DMS153 treated with DMSO at 0.1 percent for 48 hours (cell line): ENCODE data around the gene FOXO3.

Experiments
- DNase-seq: peaks from one replicate; lab custom pipeline; 2025; ENCODE audit not compliant: unreplicated experiment; lab: John Stamatoyannopoulos, UW

FOXO3 gene

GRCh38 chr6:108733706-108734265, 173.1 kb downstream of the FOXO3 start:
- DNase-seq, result no peak
